HFFc6 (cell line): Measurements from ENCODE around the gene CTBP1. TPM values are rescaled to one million over a fixed set of nuclear protein-coding genes. Genes with fewer than 3 reads are reported as not detected.

Experiments used
- DNase-seq: peaks from one replicate; pipeline ENCODE4 v3.0.0-alpha.2; 2018
- H3K27ac Mint-ChIP-seq: 2 replicates; pipeline ENCODE4 v1.8.0; 2020; ENCODE audit warnings: mild to moderate bottlenecking, mixed read lengths
- H3K27me3 Mint-ChIP-seq: 2 replicates; pipeline ENCODE4 v1.8.0; 2021; ENCODE audit warnings: mild to moderate bottlenecking, moderate library complexity, mixed read lengths; ENCODE audit not compliant: insufficient read depth
- H3K36me3 Mint-ChIP-seq: 2 replicates; pipeline ENCODE4 v1.8.0; 2021; ENCODE audit warnings: low read depth, mixed read lengths
- H3K4me1 Mint-ChIP-seq: 2 replicates; pipeline ENCODE4 v1.8.0; 2020; ENCODE audit warnings: low read depth, mixed read lengths
- H3K4me3 Mint-ChIP-seq: 2 replicates; pipeline ENCODE4 v1.8.0; 2020; ENCODE audit warnings: mild to moderate bottlenecking, moderate library complexity, mixed read lengths
- H3K9me3 Mint-ChIP-seq: 2 replicates; pipeline ENCODE4 v1.8.0; 2020; ENCODE audit warnings: mild to moderate bottlenecking, mixed read lengths
- total RNA-seq, 6 experiments: library from RNA; stranded (reverse); fragmentation: NEBNext Ultra II Directional; extraction: Animal tissue kit (Norgen Biotek cat#: 25700); gene quantifications; 2 replicates in 1 of 6; 3 replicates in 5 of 6; pipeline ENCODE4 v1.2.3, GENCODE V29; 2021
- TF ChIP-seq, protein P1 (sequence below): fragments of 200-600 bp; sonication (generic); IDR thresholded peaks from 2 replicates; pipeline ENCODE4 v1.5.0; 2021; ENCODE audit warnings: antibody characterized with exemption, mild to moderate bottlenecking

The CTBP1 gene
- total RNA-seq, 6 experiments from 2014 or later, result 109 to 126 (median 114) TPM

DNA sequence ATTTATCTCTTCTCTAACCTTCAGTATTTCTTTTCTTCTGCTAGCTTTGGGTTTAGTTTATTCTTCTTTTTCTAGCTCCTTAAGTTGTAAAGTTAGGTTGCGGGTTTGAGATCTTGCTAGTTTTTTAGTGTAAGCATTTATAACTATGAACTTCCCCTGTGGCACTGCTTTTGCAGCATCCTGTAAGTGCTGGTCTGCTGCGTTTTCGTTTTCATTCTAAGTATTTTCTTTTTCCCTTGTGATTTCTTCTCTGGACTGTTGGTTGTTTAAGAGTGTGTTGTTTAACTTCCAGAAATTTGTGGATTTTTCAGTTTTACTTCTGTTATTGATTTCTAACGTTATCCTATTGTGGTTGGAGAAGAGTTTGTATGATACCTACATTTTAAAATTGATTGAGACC, 11.0 kb upstream of the CTBP1 start:
- Mint-ChIP-seq H3K27ac (no peak overlapping the region), H3K4me3 (no peak overlapping the region), H3K9me3 (peaks cover 26% of the 10 kb centered on the region), H3K4me1 (no peaks in the 10 kb centered on the region), H3K27me3 (peaks cover 15% of the 10 kb centered on the region), H3K36me3 (peaks cover 22% of the 10 kb centered on the region)
- TF ChIP-seq, protein P1, sequence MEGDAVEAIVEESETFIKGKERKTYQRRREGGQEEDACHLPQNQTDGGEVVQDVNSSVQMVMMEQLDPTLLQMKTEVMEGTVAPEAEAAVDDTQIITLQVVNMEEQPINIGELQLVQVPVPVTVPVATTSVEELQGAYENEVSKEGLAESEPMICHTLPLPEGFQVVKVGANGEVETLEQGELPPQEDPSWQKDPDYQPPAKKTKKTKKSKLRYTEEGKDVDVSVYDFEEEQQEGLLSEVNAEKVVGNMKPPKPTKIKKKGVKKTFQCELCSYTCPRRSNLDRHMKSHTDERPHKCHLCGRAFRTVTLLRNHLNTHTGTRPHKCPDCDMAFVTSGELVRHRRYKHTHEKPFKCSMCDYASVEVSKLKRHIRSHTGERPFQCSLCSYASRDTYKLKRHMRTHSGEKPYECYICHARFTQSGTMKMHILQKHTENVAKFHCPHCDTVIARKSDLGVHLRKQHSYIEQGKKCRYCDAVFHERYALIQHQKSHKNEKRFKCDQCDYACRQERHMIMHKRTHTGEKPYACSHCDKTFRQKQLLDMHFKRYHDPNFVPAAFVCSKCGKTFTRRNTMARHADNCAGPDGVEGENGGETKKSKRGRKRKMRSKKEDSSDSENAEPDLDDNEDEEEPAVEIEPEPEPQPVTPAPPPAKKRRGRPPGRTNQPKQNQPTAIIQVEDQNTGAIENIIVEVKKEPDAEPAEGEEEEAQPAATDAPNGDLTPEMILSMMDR, result no peak
- no peak for DNase-seq

DNA sequence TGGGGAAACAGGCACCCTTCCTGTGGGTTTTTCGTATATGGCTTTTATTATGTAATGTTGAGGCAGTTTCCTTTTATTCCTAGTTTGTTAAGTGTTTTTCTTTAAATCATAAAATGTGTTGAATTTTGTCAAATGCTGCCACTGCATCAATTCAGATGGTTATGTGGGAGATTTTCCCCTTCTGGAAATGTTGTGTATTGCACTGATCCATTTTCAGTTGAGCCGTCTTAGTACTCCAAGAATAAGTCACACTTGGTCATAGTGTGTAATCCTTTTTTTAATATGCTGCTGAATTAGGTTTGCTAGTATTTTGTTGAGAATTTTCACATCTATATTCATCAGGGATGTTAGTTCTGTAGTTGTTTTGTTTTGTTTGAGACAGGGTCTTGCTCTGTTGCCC, 9.5 kb upstream of the CTBP1 start:
- no peak overlapping the region for H3K4me3 Mint-ChIP-seq
- H3K9me3 Mint-ChIP-seq, result peaks cover 38% of the 10 kb centered on the region
- TF ChIP-seq, protein P1, result peak; percentile 59
- no peak overlapping the region for H3K27ac Mint-ChIP-seq
- H3K4me1 Mint-ChIP-seq, result no peaks in the 10 kb centered on the region
- H3K36me3 Mint-ChIP-seq, result peaks cover 32% of the 10 kb centered on the region
- DNase-seq, result no peak
- H3K27me3 Mint-ChIP-seq, result peaks cover 13% of the 10 kb centered on the region

- Mint-ChIP-seq H3K27me3 (peaks cover 8% of the 10 kb centered on the region), H3K36me3 (peaks cover 54% of the 10 kb centered on the region), H3K4me3 (no peak overlapping the region), H3K27ac (no peak overlapping the region), H3K4me1 (no peaks in the 10 kb centered on the region), H3K9me3 (peaks cover 49% of the 10 kb centered on the region)
- no peak for DNase-seq
- TF ChIP-seq, protein P1, result no peak
Measured at GRCh38 chr4:1255699-1256098, 6.8 kb upstream of the CTBP1 start.

- Mint-ChIP-seq H3K27me3 (peaks cover 8% of the 10 kb centered on the region), H3K27ac (no peak overlapping the region), H3K9me3 (peaks cover 49% of the 10 kb centered on the region), H3K36me3 (peaks cover 59% of the 10 kb centered on the region), H3K4me1 (no peaks in the 10 kb centered on the region), H3K4me3 (no peak overlapping the region)
- no peak for DNase-seq
- TF ChIP-seq, protein P1, result no peak
Measured at GRCh38 chr4:1255151-1255550, 6.2 kb upstream of the CTBP1 start.

- TF ChIP-seq, protein P1, result no peak
- Mint-ChIP-seq H3K9me3 (peaks cover 49% of the 10 kb centered on the region), H3K4me1 (no peaks in the 10 kb centered on the region), H3K36me3 (peaks cover 62% of the 10 kb centered on the region), H3K4me3 (no peak overlapping the region), H3K27ac (no peak overlapping the region), H3K27me3 (peaks cover 5% of the 10 kb centered on the region; the same call in 1 of the 2 replicates)
- DNase-seq, result no peak
Measured at GRCh38 chr4:1253831-1254230, 4.9 kb upstream of the CTBP1 start.

GRCh38 chr4:1252928-1253492, 4.1 kb upstream of the CTBP1 start:
- Mint-ChIP-seq H3K9me3 (peaks cover 43% of the 10 kb centered on the region), H3K36me3 (peaks cover 56% of the 10 kb centered on the region), H3K4me3 (no peak overlapping the region), H3K27me3 (peaks cover 5% of the 10 kb centered on the region; the same call in 1 of the 2 replicates), H3K4me1 (no peaks in the 10 kb centered on the region), H3K27ac (no peak overlapping the region)
- no peak for DNase-seq
- TF ChIP-seq, protein P1, result no peak
